Muscle layer of duodenum (tissue), 2 donors: ENCODE measurements around the gene THADA.
A peak's percentile ranks its signal among the peaks of the same experiment; 100 is the strongest.

ENCODE experiments used
- H3K27ac ChIP-seq: one replicate; pipeline ENCODE4 v1.7.0; 2013; ENCODE audit warnings: mild to moderate bottlenecking, low read length
- H3K27me3 ChIP-seq: one replicate; pipeline ENCODE4 v1.7.0; 2013; ENCODE audit warnings: low read depth, mild to moderate bottlenecking, control low read depth, low read length
- H3K36me3 ChIP-seq, 2 donors: one replicate each; pipeline ENCODE4 v1.7.0; 2013; ENCODE audit warnings: low read length in 2 of 2, control low read depth in 1 of 2, mild to moderate bottlenecking in 1 of 2; ENCODE audit not compliant: insufficient read depth in 2 of 2, control insufficient read depth in 1 of 2
- H3K4me1 ChIP-seq, 2 donors: one replicate each; pipeline ENCODE4 v1.7.0; 2013; ENCODE audit warnings: low read length in 2 of 2, mild to moderate bottlenecking in 2 of 2, control low read depth in 1 of 2, moderate library complexity in 1 of 2; ENCODE audit not compliant: insufficient read depth in 2 of 2, control insufficient read depth in 1 of 2
- H3K4me3 ChIP-seq, 2 donors: one replicate each; pipeline ENCODE4 v1.7.0; 2013; ENCODE audit warnings: low read length in 2 of 2, low read depth in 1 of 2, mild to moderate bottlenecking in 1 of 2
- H3K9me3 ChIP-seq, 2 donors: one replicate each; pipeline ENCODE4 v1.7.0; 2013; ENCODE audit warnings: low read length in 2 of 2, control low read depth in 1 of 2, mild to moderate bottlenecking in 1 of 2; ENCODE audit not compliant: control insufficient read depth in 1 of 2
- donor health status: healthy.

THADA gene

DNA sequence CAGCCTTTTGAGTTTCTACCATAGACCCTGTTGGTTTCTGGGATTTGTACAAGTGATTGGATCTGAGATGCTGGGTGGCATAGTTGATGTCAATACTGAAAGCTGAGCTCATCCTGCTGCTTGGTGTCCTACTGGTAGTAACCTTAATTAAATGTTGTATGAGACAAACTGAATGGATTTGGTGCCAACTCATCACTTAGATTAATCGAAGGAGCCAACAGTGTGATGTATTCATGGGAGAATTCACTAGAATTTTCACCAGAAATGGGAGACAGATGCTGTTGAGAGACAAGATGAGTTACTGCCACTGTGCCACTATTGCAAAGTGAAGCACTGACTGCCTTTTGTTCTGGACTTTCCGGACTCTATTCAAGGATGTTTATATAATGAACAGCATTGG lies 158.5 kb downstream of the THADA start:
- no peaks in the 10 kb centered on the region for H3K36me3 ChIP-seq
- no peaks in the 10 kb centered on the region for H3K27me3 ChIP-seq
- no peak overlapping the region for H3K27ac ChIP-seq
- H3K4me3 ChIP-seq = no peak overlapping the region
- no peaks in the 10 kb centered on the region for H3K9me3 ChIP-seq
- H3K4me1 ChIP-seq = peaks cover 0 to 5% of the 10 kb centered on the region in 2 donors

GRCh38 chr2:43436431-43436830 lies 159.4 kb downstream of the THADA start:
- Histone ChIP-seq H3K27ac (no peak overlapping the region), H3K36me3 (no peaks in the 10 kb centered on the region), H3K4me1 (peaks cover 0 to 5% of the 10 kb centered on the region in 2 donors), H3K27me3 (no peaks in the 10 kb centered on the region), H3K9me3 (no peaks in the 10 kb centered on the region), H3K4me3 (no peak overlapping the region)

DNA sequence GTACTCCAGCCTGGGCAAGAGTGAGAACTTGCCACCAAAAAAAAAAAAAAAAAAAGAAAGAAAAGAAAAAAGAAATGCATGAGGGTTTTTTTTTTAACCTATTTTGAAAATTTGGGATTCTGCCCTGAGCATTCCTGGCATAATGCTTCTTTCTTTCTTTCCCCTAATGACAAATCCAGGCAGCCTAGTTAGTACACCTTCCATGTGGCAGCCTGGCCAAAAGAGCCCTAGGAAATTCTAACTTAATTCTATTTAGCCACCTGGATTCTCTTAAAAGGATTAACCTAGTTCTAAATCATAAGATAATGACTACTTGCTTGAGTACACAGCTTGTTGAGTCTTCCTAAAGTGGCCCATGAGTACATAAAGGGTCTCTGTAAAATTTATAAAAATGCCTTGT lies 160.1 kb downstream of the THADA start:
- Histone ChIP-seq H3K27ac (no peak overlapping the region), H3K36me3 (no peaks in the 10 kb centered on the region), H3K9me3 (no peaks in the 10 kb centered on the region), H3K4me3 (no peak overlapping the region), H3K4me1 (no peaks in the 10 kb centered on the region), H3K27me3 (no peaks in the 10 kb centered on the region)

DNA sequence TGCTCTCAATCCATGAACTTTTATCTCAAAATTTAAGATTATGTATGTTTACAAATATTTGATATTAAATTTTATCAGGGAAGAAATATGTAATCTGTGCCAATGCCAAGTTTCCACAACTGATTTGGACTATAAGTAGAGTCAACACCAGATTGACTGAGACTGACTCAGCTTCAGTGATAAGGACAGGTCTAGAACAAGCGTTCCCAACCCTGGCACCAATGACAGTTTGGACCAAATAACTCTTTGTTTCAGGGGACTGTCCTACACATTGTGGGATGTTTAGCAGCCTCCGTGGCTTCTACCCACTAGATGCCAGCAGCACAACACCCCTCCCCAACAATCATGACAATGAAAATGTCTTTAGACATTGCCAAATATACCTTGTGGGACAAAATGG lies 165.3 kb downstream of the THADA start:
- Histone ChIP-seq H3K27ac (no peak overlapping the region), H3K9me3 (no peaks in the 10 kb centered on the region), H3K4me1 (peaks cover 10 to 16% of the 10 kb centered on the region in 2 donors), H3K36me3 (no peaks in the 10 kb centered on the region), H3K4me3 (no peak overlapping the region), H3K27me3 (no peaks in the 10 kb centered on the region)

DNA sequence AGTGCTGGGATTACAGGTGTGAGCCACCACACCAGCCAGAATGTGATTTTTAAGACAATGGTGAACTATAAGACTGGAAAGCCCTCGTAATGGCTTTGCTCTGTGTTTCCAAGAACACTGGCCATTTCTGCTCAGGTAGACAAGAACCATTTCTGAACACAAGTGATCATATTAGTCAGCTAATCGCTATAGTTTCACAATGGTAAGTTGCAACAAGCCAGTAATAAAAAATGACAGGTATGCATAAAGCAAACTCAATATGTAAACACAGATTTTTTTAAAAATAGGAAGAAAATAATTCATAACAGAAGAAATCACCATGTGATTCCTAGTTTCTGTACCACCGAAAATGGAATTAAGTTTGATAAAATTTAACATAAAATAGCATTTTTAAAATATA lies 166.5 kb downstream of the THADA start:
- Histone ChIP-seq H3K9me3 (no peaks in the 10 kb centered on the region), H3K27ac (no peak overlapping the region), H3K36me3 (no peaks in the 10 kb centered on the region), H3K4me3 (no peak overlapping the region), H3K27me3 (no peaks in the 10 kb centered on the region), H3K4me1 (peaks cover 10 to 17% of the 10 kb centered on the region in 2 donors)

DNA sequence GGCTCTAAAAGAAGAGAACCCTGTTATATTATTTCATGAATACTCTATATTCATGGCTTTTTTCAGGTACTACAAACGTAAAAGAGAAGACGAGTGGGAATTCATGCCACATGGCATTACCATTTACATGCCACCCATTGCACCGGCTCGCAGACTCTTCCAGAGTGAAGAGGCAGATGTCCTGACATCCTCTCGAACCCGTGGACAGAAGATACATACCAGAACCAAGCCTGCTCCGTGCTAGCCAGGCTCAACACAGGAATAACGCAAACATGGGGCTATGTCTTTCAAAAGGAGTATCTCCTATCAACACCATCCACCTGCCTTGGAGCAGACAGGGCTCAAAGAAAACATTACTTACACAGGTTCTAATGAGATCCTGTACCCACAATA lies 168.8 kb downstream of the THADA start:
- H3K9me3 ChIP-seq = no peaks in the 10 kb centered on the region
- no peaks in the 10 kb centered on the region for H3K27me3 ChIP-seq
- no peak overlapping the region for H3K4me3 ChIP-seq
- H3K27ac ChIP-seq = peak overlapping the region; percentile 77
- no peaks in the 10 kb centered on the region for H3K36me3 ChIP-seq
- peaks cover 10 to 17% of the 10 kb centered on the region in 2 donors for H3K4me1 ChIP-seq

- H3K27ac ChIP-seq = peak overlapping the region; percentile 77
- no peaks in the 10 kb centered on the region for H3K9me3 ChIP-seq
- H3K4me1 ChIP-seq = peaks cover 10 to 17% of the 10 kb centered on the region in 2 donors
- H3K27me3 ChIP-seq = no peaks in the 10 kb centered on the region
- H3K36me3 ChIP-seq = no peaks in the 10 kb centered on the region
- H3K4me3 ChIP-seq = no peak overlapping the region
Observed at GRCh38 chr2:43426305-43427031, 169.4 kb downstream of the THADA start.

- H3K36me3 ChIP-seq = no peaks in the 10 kb centered on the region
- H3K4me1 ChIP-seq = peaks cover 10 to 17% of the 10 kb centered on the region in 2 donors
- H3K9me3 ChIP-seq = no peaks in the 10 kb centered on the region
- H3K27ac ChIP-seq = peak overlapping the region; percentile 77
- H3K27me3 ChIP-seq = no peaks in the 10 kb centered on the region
- no peak overlapping the region for H3K4me3 ChIP-seq
Observed at GRCh38 chr2:43425659-43426058, 170.2 kb downstream of the THADA start.

DNA sequence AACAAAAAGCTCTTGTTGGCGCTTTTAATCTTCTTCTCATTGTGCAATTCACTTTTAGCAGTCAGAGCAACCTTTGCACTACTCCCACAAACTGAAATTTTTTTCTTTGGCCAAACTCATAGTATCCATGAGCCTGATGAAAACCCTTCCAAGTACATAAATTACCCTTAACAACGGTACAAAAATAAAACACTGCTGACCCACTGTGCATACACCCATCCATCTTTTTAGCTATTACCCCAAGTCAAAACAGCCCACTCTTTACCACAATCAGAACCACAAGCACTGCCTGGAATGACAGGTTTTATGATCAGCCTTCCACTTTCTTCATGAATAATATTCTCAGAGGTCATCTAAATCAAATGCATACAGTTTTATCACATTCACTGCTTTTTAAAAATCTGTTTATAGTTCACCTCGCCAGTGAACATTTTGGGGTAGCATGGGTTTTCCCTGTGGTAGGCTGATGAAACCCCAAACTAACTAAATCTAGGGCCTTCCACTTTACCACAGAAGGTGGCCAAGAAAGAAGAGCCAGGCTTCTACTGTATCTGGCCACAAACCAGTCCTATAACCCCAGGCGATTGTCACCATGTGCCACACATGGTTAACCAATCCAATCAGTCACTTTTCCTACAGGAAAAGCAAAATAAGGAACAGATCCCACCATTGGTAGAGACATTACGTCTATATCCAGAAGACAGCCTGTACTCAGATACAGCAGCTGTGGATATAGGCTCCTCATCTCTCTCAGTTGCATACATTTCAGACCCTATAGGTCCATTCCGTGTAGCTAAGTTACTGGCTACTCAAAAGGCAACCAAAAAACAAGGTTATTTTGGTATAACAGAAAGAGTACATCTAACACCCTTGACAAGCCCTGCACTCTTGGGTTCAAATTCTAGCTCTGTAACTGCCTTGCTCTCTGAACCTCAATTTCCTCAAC lies 171.3 kb downstream of the THADA start:
- H3K4me3 ChIP-seq = no peak overlapping the region
- peak overlapping the region; percentile 0 for H3K27ac ChIP-seq
- H3K36me3 ChIP-seq = no peaks in the 10 kb centered on the region
- H3K9me3 ChIP-seq = no peaks in the 10 kb centered on the region
- peaks cover 10 to 17% of the 10 kb centered on the region in 2 donors for H3K4me1 ChIP-seq
- H3K27me3 ChIP-seq = no peaks in the 10 kb centered on the region

DNA sequence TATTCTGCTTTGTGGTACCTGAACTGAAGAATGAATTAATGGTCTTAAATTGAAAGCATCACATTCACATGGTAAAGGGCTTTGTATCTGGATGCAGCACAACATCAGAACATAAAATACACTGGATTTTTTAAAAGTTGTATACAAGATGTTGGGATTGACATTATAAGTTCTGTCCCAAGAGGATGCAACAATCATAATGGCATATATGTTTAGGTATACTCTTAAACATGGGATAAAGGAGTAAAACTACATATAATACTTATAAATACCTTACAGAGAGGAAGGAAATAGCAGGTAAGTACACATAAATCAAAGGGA lies 171.9 kb downstream of the THADA start:
- Histone ChIP-seq H3K27ac (no peak overlapping the region), H3K36me3 (no peaks in the 10 kb centered on the region), H3K4me3 (no peak overlapping the region), H3K4me1 (peaks cover 10 to 17% of the 10 kb centered on the region in 2 donors), H3K9me3 (no peaks in the 10 kb centered on the region), H3K27me3 (no peaks in the 10 kb centered on the region)

DNA sequence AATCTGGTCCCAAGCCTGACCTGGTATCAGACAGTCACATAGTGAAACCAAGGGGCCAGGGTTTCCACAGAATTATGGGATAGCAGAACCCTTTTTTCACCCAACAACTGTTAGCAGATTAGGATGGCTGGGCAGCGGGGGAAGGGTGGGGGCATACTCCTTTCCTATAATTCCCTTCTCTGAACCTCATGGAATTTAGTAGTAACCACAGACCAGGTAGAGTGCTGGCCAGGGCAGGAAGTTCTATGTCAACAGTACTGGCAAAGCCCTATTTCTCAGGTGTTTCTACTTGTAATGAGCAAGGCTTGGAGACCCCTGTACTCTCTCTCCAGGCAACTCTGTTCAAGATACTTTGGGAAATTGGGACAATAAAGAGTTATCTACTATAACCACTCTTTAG lies 174.6 kb downstream of the THADA start:
- Histone ChIP-seq H3K4me3 (no peak overlapping the region), H3K27me3 (no peaks in the 10 kb centered on the region), H3K4me1 (peaks cover 7 to 13% of the 10 kb centered on the region in 2 donors), H3K27ac (no peak overlapping the region), H3K36me3 (no peaks in the 10 kb centered on the region), H3K9me3 (no peaks in the 10 kb centered on the region)
